ENCODE measurements around the gene CFDP1. TPM values are rescaled to one million over a fixed set of nuclear protein-coding genes. Genes with fewer than 3 reads are reported as not detected.

Gene CFDP1
- total RNA-seq, 1 donor from 2014 or later: 60.2 TPM

DNA sequence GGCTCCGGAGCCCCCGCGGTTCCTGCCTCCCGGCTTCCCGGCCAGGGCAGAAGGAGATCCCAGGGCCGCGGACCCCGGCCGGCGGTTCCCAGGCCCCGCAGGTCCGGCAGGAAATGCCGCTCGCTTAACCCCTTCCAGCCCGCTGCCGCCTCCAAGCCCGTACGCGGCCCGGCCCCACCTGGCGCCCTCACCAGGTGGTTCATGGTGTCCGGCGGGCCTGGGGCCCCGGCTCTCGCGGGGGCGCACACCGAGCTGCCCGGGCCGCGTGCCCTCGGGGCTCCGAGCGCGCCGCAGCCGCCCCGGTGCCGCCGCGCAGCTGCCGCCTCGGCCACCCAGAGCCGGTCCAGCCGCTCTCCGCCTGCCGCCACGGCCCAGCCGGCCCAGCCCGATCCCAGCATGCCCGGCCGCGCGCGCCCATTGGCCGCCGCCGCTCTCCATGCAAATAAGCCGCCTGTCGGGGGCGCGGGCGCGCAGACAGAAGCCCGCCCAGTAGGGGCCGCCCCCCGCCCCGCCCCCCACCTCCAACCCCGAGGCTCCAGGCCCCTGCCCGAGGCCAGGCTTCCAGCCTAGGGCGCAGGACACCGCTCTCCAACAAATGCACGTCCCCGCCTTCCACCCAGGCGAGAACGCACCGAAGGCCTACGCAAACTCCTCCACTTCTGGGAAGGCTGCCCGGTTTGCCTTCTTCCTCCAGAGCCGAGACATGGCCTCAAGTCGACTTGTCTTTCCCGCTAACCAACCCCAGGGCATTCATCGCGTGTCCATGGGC lies 181.8 kb downstream of the CFDP1 start, which contains the start of gene BCAR1:
BCAR1 (minus strand) TSS at position 345 of the 769 bp plus-strand sequence; CDS start at position 203, 142 bp downstream.
- DNase-seq (ENCODE audit: low spot score): peak; percentile 88

DNA sequence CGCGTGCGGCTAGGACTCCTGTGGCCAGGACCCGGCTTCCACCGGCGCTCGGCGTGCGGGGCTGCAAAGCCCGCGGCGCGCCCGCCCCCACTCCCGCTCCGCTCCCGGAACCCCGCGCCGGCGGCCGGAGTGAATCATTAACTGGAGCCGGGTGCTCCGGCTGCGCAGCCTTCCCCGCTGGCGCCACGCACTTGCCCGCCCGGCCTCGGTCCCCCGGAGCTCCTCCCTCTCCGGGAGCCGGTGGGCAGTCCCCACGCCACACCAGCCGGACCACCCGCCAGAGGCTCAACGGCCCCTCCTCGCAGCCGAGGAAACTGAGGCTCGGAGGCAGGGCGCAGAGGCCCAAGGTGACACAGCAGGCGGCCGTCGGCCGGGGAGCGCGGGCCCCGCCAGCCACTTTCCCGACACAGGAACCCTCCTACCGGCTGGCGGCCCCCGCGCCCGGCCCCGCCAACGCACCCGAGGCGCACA lies 182.5 kb downstream of the CFDP1 start:
- DNase-seq (ENCODE audit: low spot score): no peak

DNA sequence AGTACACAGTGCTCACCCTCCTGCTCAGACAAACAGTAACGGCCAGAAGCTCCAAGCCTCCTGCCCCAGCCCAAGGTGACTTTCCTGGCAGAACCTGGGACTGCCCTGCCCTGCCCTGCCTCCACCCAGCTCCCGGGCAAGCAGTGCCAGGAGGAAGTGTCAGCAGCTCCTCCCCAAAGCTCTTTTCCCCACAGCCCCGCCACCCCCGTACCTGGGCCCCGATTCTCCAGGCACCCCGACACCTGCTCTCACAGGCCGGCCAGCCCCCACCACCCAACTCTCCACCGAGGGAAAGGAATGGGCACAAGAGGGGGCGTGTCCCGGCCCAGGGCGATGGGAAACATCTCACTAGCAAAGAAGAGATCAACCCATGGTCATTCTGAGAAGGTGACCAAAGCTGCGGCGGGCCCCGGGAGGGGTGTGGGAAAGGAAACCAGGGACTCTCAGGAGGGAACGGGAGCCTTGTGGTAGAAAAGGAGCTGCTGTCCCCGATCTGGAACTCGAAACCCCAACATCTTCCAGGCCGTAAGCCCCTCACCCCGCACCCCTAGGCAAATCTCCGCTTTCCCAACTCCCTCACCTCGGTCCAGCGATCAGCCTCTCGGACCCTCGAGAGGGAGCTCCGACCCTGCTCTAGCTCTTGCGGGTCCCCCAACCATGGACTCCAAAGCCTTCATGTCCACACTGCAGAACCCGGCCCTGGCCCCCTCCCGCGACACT lies 183.1 kb downstream of the CFDP1 start:
- DNase-seq (ENCODE audit: low spot score): peak; percentile 72

DNA sequence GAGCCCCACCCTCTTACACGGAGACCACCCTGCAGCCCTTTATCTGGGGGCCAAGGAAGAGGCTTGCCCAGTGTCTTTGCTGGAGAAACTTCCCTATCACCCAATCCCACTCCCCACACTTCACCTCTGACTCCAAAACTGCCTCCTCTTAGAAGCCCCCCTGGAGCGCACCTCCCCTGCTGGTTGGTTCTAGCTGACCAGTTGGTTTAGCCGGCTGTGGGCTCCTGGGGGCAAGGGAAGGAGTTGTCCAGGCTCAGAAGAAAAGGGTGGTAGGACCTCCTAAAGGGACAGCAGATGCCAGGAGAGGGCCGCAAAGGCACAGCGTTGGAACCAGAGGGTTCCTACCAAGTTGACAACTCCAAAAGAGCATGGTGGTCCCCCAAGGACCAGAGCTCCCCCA lies 183.9 kb downstream of the CFDP1 start:
- DNase-seq (ENCODE audit: low spot score): no peak

DNA sequence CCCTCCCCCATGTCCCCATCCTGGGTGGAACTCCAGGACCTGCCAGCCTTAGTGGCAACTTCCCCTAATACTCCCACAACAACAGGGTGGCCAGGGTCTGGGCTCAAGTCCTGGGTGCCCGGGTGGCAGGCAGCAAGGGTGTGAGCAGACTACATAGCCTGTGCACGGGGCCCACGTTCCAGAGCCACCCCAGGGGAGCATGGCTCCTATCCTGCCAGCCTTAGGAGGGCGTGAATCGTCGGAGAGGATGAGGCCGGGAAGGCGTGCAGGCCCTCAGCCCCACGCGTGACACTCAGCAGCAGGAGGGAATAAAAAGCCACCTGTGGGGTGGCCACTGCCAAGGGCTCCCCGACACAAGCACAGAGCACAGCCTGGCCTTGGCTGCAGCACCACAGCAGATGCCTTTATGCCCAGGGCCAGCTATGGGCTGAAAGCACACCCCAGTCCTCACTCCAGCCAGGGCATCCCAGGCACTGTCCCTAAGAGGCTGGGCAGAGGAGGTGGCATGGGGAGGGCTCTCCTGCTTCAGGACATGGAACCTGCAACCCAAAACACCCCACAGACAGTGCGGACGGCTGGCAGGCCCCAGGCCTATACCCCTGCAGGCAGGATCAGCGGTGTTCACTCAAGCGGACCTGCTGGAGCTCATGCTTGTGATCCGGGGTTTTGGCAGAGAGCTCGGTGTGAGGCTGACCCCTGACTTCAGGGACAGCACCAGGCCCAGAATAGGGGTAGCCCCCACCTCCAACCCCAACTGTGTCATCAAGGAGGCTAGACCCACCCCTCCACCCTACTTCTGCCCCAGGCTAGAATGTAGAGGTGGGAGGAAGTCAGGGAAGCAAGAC lies 184.5 kb downstream of the CFDP1 start:
- DNase-seq (ENCODE audit: low spot score): no peak

DNA sequence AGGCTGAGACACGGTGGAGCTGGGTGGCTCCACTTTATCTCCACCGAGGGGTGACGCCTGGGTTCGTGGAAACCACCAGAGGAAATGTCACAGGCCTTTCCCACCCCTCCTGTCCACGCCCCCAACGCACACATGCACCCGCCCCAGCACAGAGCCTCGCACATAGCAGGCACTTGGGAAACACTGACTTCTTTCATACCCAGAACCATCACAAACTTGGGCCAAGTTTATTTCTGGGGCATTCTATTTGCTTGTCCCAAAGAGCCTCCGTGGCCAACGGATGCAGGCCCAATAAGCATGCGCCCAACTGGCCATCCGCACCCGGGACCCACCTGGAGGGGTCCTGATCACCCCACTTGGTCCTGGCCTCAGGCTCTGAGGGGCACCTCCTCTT lies 185.2 kb downstream of the CFDP1 start:
- no peak for DNase-seq (ENCODE audit: low spot score)

DNA sequence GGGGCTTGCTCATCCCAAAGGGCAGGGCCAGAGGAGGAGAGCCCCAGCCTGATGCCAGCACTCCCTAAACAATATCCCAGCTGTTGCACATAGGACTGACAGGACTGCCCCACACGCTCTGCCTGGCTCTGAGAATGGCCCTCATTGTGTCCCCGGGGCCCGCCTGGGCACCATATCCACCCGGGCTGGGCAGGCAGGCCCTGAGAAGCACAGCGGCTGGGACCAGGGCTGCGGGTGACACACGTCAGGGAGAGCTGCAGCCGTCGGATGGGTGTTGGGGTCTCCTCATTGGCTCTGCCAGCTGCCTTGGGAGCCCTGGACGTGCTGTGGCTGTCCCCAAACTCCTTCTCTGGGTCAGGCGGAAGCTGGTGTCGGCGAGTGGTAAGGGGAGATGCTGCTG lies 186.1 kb downstream of the CFDP1 start:
- DNase-seq (ENCODE audit: low spot score): no peak

DNA sequence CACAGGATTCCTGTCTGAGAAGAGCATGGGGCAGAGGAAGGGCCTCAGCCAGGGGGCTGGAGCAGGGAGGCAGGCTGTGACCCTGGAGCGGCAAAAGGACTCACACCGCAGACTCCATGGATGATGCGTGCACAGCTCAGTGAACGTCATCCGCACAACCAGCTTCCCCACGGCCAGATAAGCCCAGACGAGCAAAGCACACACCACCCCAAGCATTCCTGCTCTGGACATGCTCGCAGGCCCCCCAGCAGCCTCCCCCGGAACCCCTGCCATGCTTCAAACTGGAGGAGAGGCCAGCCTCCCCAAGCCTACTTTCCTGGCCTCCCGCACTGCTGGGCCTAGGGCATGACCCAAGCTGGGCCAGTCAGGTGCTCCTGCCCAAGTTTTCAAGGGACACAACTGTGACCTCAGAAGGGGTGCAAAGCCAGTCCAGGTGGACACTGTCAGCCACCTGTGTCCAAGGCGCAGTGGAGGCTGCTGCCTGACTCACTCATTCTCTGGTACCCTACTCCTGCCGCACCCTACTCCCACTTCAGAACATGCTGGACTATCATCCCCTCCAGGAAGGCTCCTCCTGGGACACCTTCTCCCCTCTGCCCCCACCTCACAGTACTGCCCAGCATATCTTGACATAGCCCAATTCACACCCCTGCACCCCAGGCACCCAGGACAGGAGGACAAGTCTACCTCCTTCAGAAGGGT lies 186.6 kb downstream of the CFDP1 start:
- DNase-seq (ENCODE audit: low spot score): no peak

DNA sequence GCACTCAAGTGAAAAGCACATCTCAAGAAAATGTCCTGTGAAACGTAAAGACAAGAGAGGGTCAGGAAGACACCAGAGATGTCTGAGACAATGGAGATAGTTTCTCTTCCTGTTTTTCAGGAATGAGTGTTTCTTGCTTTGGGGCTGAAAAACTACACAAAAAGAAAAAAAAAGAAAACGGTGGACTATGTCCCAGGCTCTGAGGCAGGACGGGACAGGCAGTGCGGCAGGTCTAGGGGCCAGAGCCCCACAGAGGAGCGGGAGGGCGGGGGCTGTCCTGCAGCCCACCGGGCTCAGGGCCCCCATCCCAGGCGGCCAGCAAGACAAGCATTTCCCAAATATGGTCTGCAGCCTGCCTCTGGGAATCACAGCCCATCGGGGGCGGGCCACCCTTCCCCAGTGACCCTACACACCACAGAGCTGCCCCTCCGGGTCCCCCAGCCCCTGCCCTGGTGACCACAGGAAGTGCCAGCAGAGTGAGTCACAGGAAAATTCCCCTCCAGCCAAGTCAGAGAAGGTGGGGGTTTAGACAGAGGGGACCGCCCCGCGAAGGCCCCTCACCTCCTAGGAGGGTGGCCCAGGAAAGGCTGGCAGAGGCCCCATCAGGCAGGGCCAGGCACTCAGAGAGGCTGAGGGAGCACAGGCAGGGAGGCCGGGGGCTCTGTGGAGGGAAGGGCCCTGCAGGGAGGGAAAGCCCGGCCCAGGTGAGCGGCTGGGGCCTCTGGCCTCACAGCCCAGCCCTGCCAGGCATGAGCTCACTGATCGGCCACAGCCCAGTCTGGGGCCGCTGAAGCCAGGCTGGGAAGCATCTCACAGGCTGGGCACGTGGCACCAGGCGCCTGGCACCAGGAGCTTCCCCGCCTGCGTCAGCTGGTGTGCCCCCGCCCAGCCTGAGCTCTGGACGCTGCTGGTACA lies 188.2 kb downstream of the CFDP1 start:
- DNase-seq (ENCODE audit: low spot score): peak; percentile 82

DNA sequence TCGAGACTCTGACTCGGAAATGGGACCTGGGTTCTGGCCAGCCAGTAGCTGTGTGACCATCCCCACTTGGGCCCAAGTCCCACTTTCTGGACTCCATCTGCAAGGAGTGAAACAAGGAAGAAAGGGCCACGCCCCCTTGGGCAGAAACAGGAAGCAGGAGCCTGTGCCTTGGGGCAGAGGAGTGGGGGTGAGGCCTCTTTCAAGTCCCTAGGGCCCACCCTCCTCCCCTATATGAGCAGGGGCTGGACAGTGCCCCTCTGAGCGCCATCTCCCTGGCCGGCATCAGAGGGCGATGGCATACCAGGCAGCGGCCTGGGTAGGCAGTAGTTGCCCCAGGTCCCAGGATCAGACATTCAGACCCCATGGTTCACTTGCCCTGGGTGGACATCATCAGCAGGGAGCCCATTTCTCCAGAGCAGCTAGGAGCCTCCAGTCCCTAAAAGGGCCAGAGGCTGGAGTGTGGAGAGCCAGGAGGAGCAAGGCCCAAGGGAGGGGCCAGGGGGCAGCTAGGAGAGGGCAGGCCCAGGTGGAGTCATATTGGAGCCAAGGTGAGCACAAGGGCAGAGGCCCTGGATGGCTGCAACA lies 189.0 kb downstream of the CFDP1 start:
- DNase-seq (ENCODE audit: low spot score): peak; percentile 72

Other genes starting within 250 kb of the CFDP1 start
- not detected for gene CTRB2, start 226.3 kb downstream of the CFDP1 start, total RNA-seq
- not detected for gene CTRB1, start 214.5 kb downstream of the CFDP1 start, total RNA-seq
- 81.8 TPM for gene BCAR1, start 181.9 kb downstream of the CFDP1 start, total RNA-seq
- gene TMEM170A, start 31.2 kb upstream of the CFDP1 start, total RNA-seq: 25.7 TPM
- gene CHST6, start 61.9 kb upstream of the CFDP1 start, total RNA-seq: 3.2 TPM
- 0.26 TPM for gene CHST5, start 102.6 kb upstream of the CFDP1 start, total RNA-seq
- 18.3 TPM for gene TMEM231, start 122.7 kb upstream of the CFDP1 start, total RNA-seq
- gene GABARAPL2, start 132.9 kb upstream of the CFDP1 start, total RNA-seq: 77.4 TPM
- 87.1 TPM for gene ADAT1, start 189.8 kb upstream of the CFDP1 start, total RNA-seq
- gene KARS1, start 214.2 kb upstream of the CFDP1 start, total RNA-seq: 129 TPM
- 47.1 TPM for gene TERF2IP, start 214.3 kb upstream of the CFDP1 start, total RNA-seq
- gene CPHXL2, start 243.5 kb upstream of the CFDP1 start, total RNA-seq: not detected